Smooth muscle cell (in vitro differentiated cells): Measurements from ENCODE around the gene SCYL1. TPM values are rescaled to one million over a fixed set of nuclear protein-coding genes. Genes with fewer than 3 reads are reported as not detected.
A peak's percentile ranks its signal among the peaks of the same experiment; 100 is the strongest.

Experiments
- DNase-seq: peaks from one replicate; lab custom pipeline; 2025; ENCODE audit not compliant: unreplicated experiment; lab: John Stamatoyannopoulos, UW
- H2AFZ ChIP-seq: fragments of 200-600 bp; sonication (generic); 2 replicates; pipeline ENCODE4 v1.6.0; 2016; ENCODE audit warnings: antibody characterized with exemption, low read depth, mild to moderate bottlenecking
- H3F3A ChIP-seq: fragments of 200-600 bp; sonication (generic); 2 replicates; pipeline ENCODE4 v1.6.0; 2017; ENCODE audit warnings: antibody characterized with exemption, low read depth
- H3K27ac ChIP-seq: fragments of 200-600 bp; sonication (generic); 2 replicates; pipeline ENCODE4 v1.5.1; 2016; ENCODE audit warnings: low read depth, mild to moderate bottlenecking
- H3K27me3 ChIP-seq: fragments of 200-600 bp; sonication (generic); 2 replicates; pipeline ENCODE4 v1.6.1; 2016; ENCODE audit warnings: low read depth, mild to moderate bottlenecking
- H3K36me3 ChIP-seq: fragments of 200-600 bp; sonication (generic); 2 replicates; pipeline ENCODE4 v1.5.1; 2016; ENCODE audit warnings: low read depth
- H3K4me1 ChIP-seq: fragments of 200-600 bp; sonication (generic); 2 replicates; pipeline ENCODE4 v1.5.1; 2016; ENCODE audit warnings: low read depth
- H3K4me2 ChIP-seq: fragments of 200-600 bp; sonication (generic); 2 replicates; pipeline ENCODE4 v1.6.0; 2016; ENCODE audit warnings: mild to moderate bottlenecking
- H3K4me3 ChIP-seq: fragments of 200-600 bp; sonication (generic); 2 replicates; pipeline ENCODE4 v1.5.1; 2016; ENCODE audit warnings: mild to moderate bottlenecking
- H3K79me2 ChIP-seq: fragments of 200-600 bp; sonication (generic); 2 replicates; pipeline ENCODE4 v1.6.0; 2016; ENCODE audit warnings: low read depth, mild to moderate bottlenecking
- H3K9ac ChIP-seq: fragments of 200-600 bp; sonication (generic); 2 replicates; pipeline ENCODE4 v1.6.0; 2016; ENCODE audit warnings: low read depth
- H3K9me3 ChIP-seq: fragments of 200-600 bp; sonication (generic); replicated peaks from 2 replicates; pipeline ENCODE4 v1.5.1; 2016; ENCODE audit warnings: low read depth
- H4K20me1 ChIP-seq: fragments of 200-600 bp; sonication (generic); 2 replicates; pipeline ENCODE4 v1.6.0; 2016; ENCODE audit warnings: low read depth
- CTCF ChIP-seq: fragments of 200-600 bp; sonication (generic); IDR thresholded peaks from 2 replicates; pipeline ENCODE4 v1.5.1; 2017; ENCODE audit warnings: borderline replicate concordance, mild to moderate bottlenecking, antibody characterized with exemption; ENCODE audit not compliant: insufficient read depth, poor library complexity, severe bottlenecking
- WGBS: methylation state at CpG from one replicate; pipeline ENCODE4 v1.1.7; 2016; ENCODE audit warnings: low lambda C conversion rate; 5-methylcytosine and 5-hydroxymethylcytosine counted together
- polyA plus RNA-seq: library from polyadenylated mRNA; unstranded; fragments of >200 nt; fragmentation: Nextera tagmentation; extraction: Ambion mirVana; gene quantifications from 2 replicates; pipeline ENCODE4 v1.2.1, GENCODE V29; 2016
- total RNA-seq: library from RNA; depleted of rRNA; stranded (reverse); fragments of >200 nt; gene quantifications from 2 replicates; pipeline ENCODE4 v1.2.3, GENCODE V29; 2014

Gene SCYL1
- total and polyA plus RNA-seq, 2 experiments from 2014 or later = 66.6 to 123 TPM

DNA sequence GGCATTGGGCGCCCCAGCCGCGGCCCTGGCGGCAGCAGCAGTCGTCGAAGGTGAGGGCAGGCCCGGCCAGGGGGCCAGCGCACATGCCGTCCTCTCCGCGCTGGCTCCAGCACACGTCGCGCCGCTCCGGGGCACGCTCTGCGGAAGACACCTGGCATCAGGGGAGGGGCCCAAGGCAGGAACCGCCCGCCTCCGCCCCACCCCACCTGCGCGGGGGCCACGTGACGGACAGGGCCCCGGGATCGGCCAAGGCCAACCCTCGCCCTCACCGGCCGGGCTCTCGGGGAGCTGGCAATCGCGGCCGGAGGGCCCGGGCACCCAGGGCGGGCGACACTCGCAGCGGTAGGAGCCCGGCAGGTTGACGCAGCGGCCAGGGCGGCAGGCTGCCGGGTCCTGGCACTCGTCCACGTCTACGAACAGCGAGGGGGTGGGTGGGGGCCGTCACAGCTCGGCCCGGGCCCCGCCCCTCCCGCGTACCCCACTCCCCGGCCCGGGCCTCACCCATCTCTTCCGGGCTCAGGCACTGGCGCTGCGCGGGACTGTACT lies 14.9 kb downstream of the SCYL1 start:
- Histone ChIP-seq H3K27ac (peak overlapping the region; percentile 24), H4K20me1 (peaks cover 50% of the 10 kb centered on the region), H3K9me3 (no peaks in the 10 kb centered on the region), H3K4me1 (peaks cover 11% of the 10 kb centered on the region), H2AFZ (no peak overlapping the region), H3F3A (peaks cover 24% of the 10 kb centered on the region), H3K9ac (no peak overlapping the region), H3K4me3 (peak overlapping the region; percentile 51), H3K79me2 (no peaks in the 10 kb centered on the region), H3K36me3 (no peaks in the 10 kb centered on the region), H3K27me3 (no peaks in the 10 kb centered on the region), H3K4me2 (peak overlapping the region; percentile 83)
- WGBS = 4% methylated on average over 56 of the region's 60 CpGs
- TF ChIP-seq CTCF = no peak
- no peak for DNase-seq

GRCh38 chr11:65540290-65541092 lies 15.6 kb downstream of the SCYL1 start:
- Histone ChIP-seq H4K20me1 (peaks cover 43% of the 10 kb centered on the region), H3K36me3 (no peaks in the 10 kb centered on the region), H3F3A (peaks cover 24% of the 10 kb centered on the region), H3K27me3 (no peaks in the 10 kb centered on the region), H2AFZ (no peak overlapping the region), H3K4me3 (peak overlapping the region; percentile 51), H3K4me2 (peak overlapping the region; percentile 83), H3K9me3 (no peaks in the 10 kb centered on the region), H3K9ac (no peak overlapping the region), H3K4me1 (peaks cover 11% of the 10 kb centered on the region), H3K27ac (peak overlapping the region; percentile 48), H3K79me2 (no peaks in the 10 kb centered on the region)
- WGBS = 2% methylated on average over 52 of the region's 78 CpGs
- TF ChIP-seq CTCF = peak; percentile 85
- DNase-seq = peak; percentile 96

DNA sequence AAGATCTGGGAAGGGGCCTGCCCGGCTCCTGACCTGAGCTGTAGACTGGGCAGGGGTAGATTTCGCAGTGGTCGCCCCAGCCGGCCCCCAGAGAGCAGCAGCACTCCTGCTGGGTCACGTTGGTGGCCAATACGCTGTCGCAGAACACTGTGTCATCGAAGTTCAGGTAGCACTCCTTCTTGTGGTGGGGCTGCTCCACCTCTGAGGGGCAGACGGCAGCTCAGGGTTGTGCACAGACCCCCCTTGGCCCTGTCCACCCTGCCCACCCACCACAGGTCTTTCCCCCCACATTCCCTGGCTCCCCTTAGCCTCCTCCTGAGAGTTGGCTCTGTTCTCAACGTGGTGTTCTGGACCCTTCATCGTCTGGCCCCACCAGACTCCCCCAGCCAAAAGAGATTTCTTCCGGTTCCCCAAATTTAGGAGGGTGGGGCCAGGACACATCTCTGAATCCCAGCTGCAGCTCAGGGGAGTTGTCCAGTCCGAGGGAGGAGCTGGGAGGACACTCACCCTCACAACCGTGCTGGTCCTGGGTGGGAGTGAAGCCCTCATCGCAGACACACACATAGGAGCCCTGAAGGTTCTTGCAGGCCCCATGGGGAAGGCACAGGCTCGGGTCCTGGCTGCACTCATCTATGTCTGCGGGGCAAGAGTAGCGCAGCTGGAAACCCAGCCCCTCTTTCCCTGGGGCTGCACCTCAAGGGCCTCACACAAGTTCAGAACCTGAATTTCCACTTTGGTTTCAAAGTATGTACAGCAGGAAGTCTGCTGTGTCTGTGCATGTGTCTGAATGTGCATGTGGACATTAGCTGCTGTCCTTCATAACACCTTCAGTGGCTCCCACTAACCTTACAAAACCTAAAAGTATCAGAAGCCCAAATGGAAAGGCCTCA lies 16.5 kb downstream of the SCYL1 start:
- 47% methylated on average over 18 of the region's 18 CpGs for WGBS
- no peak overlapping the region for H3K9ac ChIP-seq
- H3K4me3 ChIP-seq = peak overlapping the region; percentile 51
- peaks cover 24% of the 10 kb centered on the region for H3F3A ChIP-seq
- no peaks in the 10 kb centered on the region for H3K9me3 ChIP-seq
- TF ChIP-seq CTCF = no peak
- H3K4me1 ChIP-seq = peaks cover 11% of the 10 kb centered on the region
- peak overlapping the region; percentile 83 for H3K4me2 ChIP-seq
- no peak for DNase-seq
- no peak overlapping the region for H2AFZ ChIP-seq
- H3K27ac ChIP-seq = peak overlapping the region; percentile 48
- H4K20me1 ChIP-seq = peaks cover 35% of the 10 kb centered on the region
- H3K36me3 ChIP-seq = no peaks in the 10 kb centered on the region
- no peaks in the 10 kb centered on the region for H3K79me2 ChIP-seq
- H3K27me3 ChIP-seq = no peaks in the 10 kb centered on the region
